Right renal cortex interstitium (tissue), 3 donors: Measurements from ENCODE around the gene MAPK7. TPM values are rescaled to one million over a fixed set of nuclear protein-coding genes. Genes with fewer than 3 reads are reported as not detected.

Source experiments
- DNase-seq, 3 donors: peaks; one replicate each; pipeline ENCODE4 v3.0.0-alpha.2; 2013; ENCODE audit warnings: low read depth in 3 of 3, low spot score in 2 of 3
- polyA plus RNA-seq, 3 donors: library from polyadenylated mRNA; unstranded; fragments of 120-200 nt; gene quantifications; one replicate each; pipeline ENCODE4 v1.2.1, GENCODE V29; 2013; ENCODE audit not compliant: insufficient read length in 3 of 3

Gene MAPK7
- 10 to 100 TPM; 20.1 to 23.2 (median 20.7) TPM for polyA plus RNA-seq

- no peak for DNase-seq
Measured at GRCh38 chr17:19378416-19379360, at the start of gene MAPK7. MAPK7 (plus strand) TSS chr17:19378498; CDS start chr17:19378901, 403 bp downstream.

DNA sequence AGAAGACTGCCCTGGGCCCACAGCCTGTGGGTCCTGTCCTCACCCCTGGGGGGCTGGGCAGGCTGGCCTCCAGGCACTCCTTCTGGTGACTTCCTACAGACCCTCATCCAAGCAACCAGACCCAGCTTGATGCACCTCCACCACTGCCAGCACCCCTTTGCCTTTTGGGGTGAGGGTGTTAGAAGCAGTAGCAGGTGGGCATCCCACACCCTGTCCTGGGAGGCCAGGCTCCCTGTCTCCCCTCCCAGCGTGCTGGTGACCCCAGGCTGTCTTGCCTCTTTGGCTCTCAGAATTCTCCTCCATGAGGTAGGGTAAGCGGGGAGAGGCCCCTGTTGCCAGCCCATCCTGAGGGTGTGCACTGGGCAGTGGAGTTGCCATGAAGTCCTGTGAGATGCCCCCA is 49.2 kb upstream of the MAPK7 start:
- DNase-seq: no peak

GRCh38 chr17:19329839-19330238 is 48.5 kb upstream of the MAPK7 start:
- no peak for DNase-seq

- no peak for DNase-seq
Measured at GRCh38 chr17:19330271-19330670, 48.0 kb upstream of the MAPK7 start.

DNA sequence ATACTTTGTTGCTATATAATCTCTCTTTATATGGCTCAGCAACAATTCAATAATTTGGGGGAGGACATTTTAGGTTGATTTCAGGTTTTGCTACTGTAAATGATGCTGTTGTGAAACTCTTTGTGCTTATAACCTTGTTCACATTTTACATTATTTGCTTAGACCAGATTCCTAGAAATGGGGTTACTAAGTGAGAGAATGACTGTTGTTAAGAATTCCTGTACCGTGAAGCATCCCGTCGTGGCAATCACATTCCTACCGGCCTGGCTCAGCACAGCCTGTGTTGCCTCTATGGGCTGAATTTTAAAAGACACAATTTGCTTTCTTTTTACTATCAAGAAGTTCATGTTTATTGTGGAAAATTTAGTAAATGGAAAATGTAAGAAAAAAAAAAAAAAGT is 47.2 kb upstream of the MAPK7 start:
- no peak for DNase-seq

GRCh38 chr17:19331543-19332245 is 46.6 kb upstream of the MAPK7 start:
- no peak for DNase-seq

DNA sequence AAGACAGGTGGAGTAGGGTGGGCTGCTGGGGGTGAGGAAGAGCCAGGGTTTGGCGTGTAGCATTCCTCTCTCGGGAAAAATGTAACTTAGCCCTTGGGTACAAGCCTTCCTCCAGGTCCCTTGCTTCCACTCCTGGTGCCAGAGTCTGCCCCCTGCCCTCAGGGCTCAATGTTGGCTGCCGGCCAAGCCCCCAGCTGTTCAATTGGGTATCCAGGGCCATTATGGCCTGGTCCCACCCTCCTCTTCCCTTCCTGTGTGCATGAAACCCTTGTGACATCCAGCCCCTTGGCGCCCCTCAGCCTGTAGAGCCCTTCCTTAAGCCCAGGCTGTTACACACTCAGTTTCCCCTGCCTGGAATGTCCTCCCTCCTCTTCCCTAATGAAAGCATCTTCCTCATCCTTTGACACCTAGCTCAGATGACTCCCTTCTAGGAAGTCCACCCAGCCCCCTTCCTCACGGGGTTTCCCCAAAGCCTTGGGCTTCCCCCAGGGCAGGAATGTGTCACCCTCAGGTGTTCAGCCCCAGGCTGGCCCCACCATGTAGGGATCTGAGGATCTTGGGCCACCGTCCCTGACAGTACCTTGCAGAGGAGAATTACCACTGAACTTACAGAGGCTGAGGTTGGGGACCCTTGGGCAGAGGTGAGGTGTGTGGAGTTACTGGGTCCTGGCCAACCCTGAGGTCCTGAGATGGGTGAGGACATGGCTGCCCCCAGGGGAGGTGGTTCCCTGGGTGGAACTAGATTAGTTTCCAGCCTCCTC is 45.7 kb upstream of the MAPK7 start:
- DNase-seq: no peak

DNA sequence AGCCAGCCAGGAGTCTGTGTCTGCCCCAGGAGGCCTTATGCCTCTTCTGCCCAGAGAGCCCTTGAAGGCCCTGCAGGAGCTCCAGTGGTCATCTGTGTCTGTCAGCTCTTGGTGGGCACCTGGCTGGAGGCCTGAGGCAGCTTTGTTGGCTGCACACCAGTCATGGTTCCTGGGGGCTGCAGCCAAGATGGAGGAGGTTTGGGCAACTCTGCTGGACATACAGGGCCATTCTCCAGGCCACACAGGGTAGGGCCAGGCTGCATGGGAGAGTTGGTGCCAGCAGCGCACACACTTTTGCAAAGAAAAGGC is 45.2 kb upstream of the MAPK7 start:
- no peak for DNase-seq

DNA sequence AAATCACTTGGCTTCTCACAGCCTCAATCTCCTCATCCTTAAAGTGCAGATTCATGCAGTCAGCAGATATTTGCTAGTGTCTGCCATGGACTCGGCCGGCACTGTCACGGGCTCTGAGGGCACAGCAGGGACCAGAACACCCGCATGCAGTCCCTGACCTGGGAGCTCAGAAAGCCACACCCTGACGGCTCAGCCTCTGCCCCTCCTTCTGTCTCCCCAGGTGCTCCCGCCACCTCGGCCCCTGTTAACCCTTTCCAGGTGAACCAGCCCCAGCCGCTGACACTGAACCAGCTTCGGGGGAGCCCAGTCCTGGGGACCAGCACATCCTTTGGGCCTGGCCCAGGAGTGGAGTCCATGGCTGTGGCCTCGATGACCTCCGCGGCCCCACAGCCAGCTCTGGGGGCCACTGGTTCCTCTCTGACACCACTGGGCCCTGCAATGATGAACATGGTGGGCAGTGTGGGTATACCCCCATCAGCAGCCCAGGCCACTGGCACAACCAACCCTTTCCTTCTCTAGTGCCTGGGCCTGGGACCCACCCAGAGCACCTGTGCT is 44.5 kb upstream of the MAPK7 start:
- no peak for DNase-seq

GRCh38 chr17:19334331-19334730 is 44.0 kb upstream of the MAPK7 start:
- DNase-seq: no peak

DNA sequence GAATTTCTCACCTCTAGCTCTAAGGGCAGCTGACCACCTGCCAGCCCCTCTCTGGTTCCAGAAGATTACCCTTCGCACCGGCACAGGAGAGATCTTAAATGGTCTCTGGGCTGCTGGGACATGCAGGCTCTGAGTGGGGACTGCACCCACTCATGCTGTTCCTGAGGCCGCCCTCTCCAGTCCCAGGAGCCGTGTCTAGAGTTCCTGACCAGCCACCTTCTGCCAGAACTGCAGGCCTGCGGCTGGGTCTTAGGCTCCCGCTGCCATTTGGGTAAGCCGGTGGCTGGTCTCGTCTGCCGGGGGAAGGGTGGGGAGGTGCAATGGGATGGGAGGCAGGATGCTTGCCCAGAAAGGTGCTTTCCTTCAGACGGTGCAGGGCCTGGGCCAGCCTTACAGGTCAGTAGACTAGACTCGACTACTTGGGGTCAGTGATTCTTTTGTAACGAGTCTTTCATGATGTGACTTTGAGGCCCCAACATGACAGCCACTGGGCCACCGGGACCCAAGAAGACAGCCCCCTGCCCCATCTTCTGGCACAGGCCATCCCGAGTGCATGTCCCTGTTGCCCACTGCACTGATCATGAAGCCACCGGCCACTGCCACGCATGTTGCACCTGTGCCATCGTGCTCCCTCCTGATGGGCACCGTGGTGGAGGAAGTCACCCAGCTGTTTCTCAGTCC is 42.2 kb upstream of the MAPK7 start:
- no peak for DNase-seq

DNA sequence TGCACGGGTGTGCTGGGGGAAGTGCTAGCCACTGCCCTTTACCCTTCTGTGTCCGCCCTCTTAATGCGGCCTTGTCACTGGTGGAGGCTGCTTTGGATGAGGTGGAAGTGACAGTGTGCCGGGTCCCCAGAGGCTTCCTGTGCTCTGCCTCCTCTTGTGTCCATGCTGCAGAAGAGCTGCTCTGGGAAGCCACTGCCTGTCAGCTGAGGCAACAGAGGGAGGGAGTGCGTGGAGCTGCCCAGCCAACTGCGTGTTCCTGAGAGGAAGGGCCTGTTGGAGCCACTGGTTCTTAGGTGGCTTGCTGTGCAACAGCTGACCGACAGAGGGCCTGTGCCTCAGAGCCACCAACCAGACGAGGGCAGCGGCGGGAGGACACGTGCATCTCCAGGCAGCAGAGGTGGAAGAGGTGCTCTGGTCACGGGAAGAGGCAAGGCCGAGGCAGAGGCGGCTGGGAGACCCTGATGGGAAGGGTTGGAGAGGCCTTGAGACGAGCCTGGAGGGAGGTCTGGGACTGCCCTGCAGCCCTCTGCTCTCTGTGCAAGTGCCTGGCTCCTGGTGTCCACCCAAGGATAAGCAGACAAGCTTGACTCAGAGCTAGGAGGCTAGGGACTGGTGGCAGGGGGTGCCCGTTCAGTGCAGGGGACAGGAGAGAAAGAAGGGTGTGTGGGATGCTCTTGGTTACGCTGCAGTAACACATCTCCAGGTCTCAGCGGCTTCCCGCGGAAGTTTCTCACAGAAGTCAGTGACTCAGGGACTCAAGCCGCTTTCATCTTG is 41.2 kb upstream of the MAPK7 start:
- DNase-seq: no peak

GRCh38 chr17:19337712-19338023 is 40.6 kb upstream of the MAPK7 start:
- no peak for DNase-seq

- no peak for DNase-seq
Measured at GRCh38 chr17:19338031-19338990, 40.0 kb upstream of the MAPK7 start.

DNA sequence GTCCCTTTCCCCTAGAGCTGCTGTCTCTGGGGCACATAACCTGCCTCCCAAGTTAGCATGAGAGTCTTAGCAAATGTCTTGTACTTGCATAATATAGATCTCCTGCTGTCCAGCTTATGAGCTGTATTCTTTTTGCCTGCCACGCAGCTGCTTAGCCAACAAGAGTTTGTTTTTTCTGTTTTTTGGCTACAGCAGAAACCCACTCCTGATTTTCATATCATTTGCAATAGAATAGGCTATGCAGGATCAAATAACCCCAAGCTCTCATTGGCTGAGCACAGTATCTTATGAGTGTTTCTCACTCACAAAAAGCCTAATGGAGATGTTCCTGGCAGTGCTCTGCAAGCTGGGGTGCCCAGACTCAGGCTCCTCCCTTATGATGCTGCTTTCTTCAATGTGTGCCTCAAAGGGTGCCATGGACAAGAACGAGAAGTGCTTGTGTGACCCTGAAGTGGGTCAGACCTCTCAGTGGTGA is 38.9 kb upstream of the MAPK7 start:
- DNase-seq: no peak

DNA sequence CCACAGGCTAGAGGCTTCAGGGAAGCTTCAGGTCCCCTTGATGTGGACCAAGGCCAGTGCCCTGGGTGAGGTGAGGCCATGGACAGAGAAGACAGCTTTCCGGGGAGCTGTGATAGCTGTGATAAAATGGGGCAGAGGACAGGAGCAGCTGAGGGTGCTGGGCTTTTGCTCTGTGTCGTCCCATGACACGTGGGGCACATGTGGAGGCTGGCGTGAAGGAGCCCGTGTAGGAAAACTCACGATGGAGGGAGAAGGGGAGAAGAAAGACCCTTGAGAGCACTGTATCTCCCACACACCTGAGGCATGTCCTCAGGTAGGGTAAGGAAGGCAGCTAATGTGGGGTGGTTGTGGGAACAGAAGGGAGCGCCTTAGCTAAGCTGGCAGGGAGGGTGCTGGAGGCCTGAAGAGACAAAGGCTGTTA is 37.1 kb upstream of the MAPK7 start:
- no peak for DNase-seq

DNA sequence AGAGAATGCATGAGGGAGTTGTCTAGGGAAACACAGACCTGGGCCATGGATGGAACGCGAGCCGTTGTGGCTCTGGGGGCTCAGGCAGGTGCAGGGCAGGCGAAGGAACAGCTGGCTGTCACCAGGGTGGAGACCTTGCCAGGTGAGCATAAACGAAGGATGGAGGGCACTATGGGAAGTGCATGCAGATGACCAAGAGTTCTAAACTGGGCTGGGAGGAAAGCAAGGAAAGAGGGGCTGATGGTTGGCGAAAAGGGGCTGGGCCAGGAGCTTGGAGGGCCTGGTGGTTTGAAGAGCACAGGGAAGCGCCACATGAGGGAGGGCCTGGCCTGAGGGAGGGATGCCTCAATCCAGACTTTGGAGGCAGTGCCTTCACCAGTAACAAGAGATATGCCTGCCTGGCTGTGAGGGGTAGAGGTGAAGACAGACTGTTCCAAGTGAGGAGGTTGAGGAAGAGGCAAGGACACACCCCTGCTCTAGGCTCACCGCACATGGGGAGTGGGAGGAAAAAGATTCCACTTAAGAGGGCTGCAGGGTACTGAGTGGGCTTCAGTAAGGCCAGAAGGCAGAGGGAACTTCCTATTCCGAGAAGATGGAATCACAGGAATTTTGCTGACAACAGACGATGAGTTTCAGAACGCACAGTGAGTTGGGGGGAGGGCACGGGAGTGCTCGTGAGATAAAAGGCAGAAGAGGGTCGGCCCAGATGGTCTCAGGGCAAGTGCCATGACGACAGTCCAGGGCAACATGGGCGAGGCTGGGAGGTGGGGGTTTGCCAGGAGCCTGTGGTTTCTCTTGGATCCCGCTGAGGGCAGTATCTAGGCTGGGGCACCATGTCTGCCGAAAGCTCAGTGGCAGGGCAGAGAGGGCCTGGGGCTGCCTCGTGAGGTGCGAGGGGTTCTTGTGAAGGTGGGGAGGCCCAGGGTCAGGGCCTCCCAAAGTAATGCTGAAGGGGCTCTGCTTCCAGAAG is 36.4 kb upstream of the MAPK7 start:
- DNase-seq: no peak
